H9 (cell line): ENCODE data around the gene GRXCR2. TPM values are rescaled to one million over a fixed set of nuclear protein-coding genes. Genes with fewer than 3 reads are reported as not detected.

Source experiments
- DNase-seq: peaks from one replicate; pipeline ENCODE4 v3.0.0-alpha.2; 2017
- H2AFZ ChIP-seq: one replicate; pipeline ENCODE4 v1.6.1; 2013; ENCODE audit warnings: mild to moderate bottlenecking, low read length, control low read depth, moderate library complexity
- H2AK5ac ChIP-seq: 2 replicates; pipeline ENCODE4 v1.6.1; 2013; ENCODE audit warnings: low read length, control low read depth, mixed read lengths; ENCODE audit not compliant: insufficient read length
- H2BK120ac ChIP-seq: one replicate; pipeline ENCODE4 v1.6.1; 2013; ENCODE audit warnings: low read depth, mild to moderate bottlenecking, low read length, control low read depth, inconsistent platforms; ENCODE audit not compliant: poor library complexity, severe bottlenecking
- H2BK12ac ChIP-seq: 2 replicates; pipeline ENCODE4 v1.6.1; 2013; ENCODE audit warnings: low read length, control low read depth, mixed read lengths, low read depth; ENCODE audit not compliant: insufficient read length
- H2BK15ac ChIP-seq: 2 replicates; pipeline ENCODE4 v1.6.1; 2013; ENCODE audit warnings: low read depth, low read length, control low read depth
- H2BK20ac ChIP-seq: one replicate; pipeline ENCODE4 v1.6.1; 2013; ENCODE audit warnings: low read depth, mild to moderate bottlenecking, low read length, control low read depth, inconsistent platforms; ENCODE audit not compliant: poor library complexity, severe bottlenecking
- H2BK5ac ChIP-seq: 2 replicates; pipeline ENCODE4 v1.6.1; 2013; ENCODE audit warnings: low read length, control low read depth, mixed read lengths; ENCODE audit not compliant: insufficient read length
- H3K14ac ChIP-seq: 2 replicates; pipeline ENCODE4 v1.6.1; 2013; ENCODE audit warnings: low read length, control low read depth; ENCODE audit not compliant: insufficient read depth
- H3K18ac ChIP-seq: 2 replicates; pipeline ENCODE4 v1.6.1; 2013; ENCODE audit warnings: low read depth, mild to moderate bottlenecking, mixed read lengths, low read length, control low read depth; ENCODE audit not compliant: insufficient read length
- H3K23ac ChIP-seq: 2 replicates; pipeline ENCODE4 v1.6.1; 2013; ENCODE audit warnings: low read length, control low read depth, mixed read lengths, low read depth; ENCODE audit not compliant: insufficient read length
- H3K23me2 ChIP-seq: 2 replicates; pipeline ENCODE4 v1.6.1; 2013; ENCODE audit warnings: low read depth, mild to moderate bottlenecking, mixed read lengths, low read length, control low read depth; ENCODE audit not compliant: insufficient read length, poor library complexity, severe bottlenecking
- H3K27ac ChIP-seq: 2 replicates; pipeline ENCODE4 v1.5.1; 2013; ENCODE audit warnings: low read length, control low read depth, mixed read lengths, low read depth; ENCODE audit not compliant: insufficient read length
- H3K27me3 ChIP-seq: 2 replicates; pipeline ENCODE4 v1.6.1; 2013; ENCODE audit warnings: low read length, control low read depth, inconsistent platforms; ENCODE audit not compliant: insufficient read depth
- H3K4ac ChIP-seq: 2 replicates; pipeline ENCODE4 v1.6.1; 2013; ENCODE audit warnings: low read depth, mild to moderate bottlenecking, control low read depth, inconsistent platforms, low read length, moderate library complexity
- H3K4me1 ChIP-seq: 2 replicates; pipeline ENCODE4 v1.6.1; 2013; ENCODE audit warnings: low read length, control low read depth, inconsistent platforms; ENCODE audit not compliant: insufficient read depth
- H3K4me2 ChIP-seq: 2 replicates; pipeline ENCODE4 v1.6.1; 2013; ENCODE audit warnings: low read length, control low read depth, mixed read lengths; ENCODE audit not compliant: insufficient read length, insufficient read depth
- H3K56ac ChIP-seq: 2 replicates; pipeline ENCODE4 v1.6.1; 2013; ENCODE audit warnings: low read depth, mild to moderate bottlenecking, mixed read lengths, low read length, control low read depth; ENCODE audit not compliant: insufficient read length
- H3K79me1 ChIP-seq: 2 replicates; pipeline ENCODE4 v1.6.1; 2013; ENCODE audit warnings: low read depth, mild to moderate bottlenecking, moderate library complexity, low read length, control low read depth, inconsistent platforms; ENCODE audit not compliant: insufficient read depth, poor library complexity, severe bottlenecking
- H3K79me2 ChIP-seq: 2 replicates; pipeline ENCODE4 v1.6.1; 2013; ENCODE audit warnings: low read length, control low read depth, inconsistent platforms; ENCODE audit not compliant: insufficient read depth
- H3K9ac ChIP-seq: 2 replicates; pipeline ENCODE4 v1.6.1; 2013; ENCODE audit warnings: low read length, control low read depth, mixed read lengths; ENCODE audit not compliant: insufficient read length; ENCODE audit errors: extremely low read depth
- H3K9me3 ChIP-seq: one replicate; pipeline ENCODE4 v1.6.1; 2013; ENCODE audit warnings: low read depth, low read length, inconsistent platforms; ENCODE audit not compliant: control insufficient read depth
- H3T11ph ChIP-seq: one replicate; pipeline ENCODE4 v1.6.1; 2013; ENCODE audit warnings: mild to moderate bottlenecking, low read length, control low read depth, inconsistent platforms
- H4K20me1 ChIP-seq: one replicate; pipeline ENCODE4 v1.6.1; 2013; ENCODE audit not compliant: control insufficient read depth, insufficient read length, insufficient read depth
- H4K5ac ChIP-seq: 2 replicates; pipeline ENCODE4 v1.6.1; 2013; ENCODE audit warnings: low read depth, mild to moderate bottlenecking, mixed read lengths, low read length, control low read depth; ENCODE audit not compliant: insufficient read length
- H4K8ac ChIP-seq: replicated peaks from 2 replicates; pipeline ENCODE4 v1.6.1; 2013; ENCODE audit warnings: low read length, control low read depth, mixed read lengths, low read depth; ENCODE audit not compliant: insufficient read length
- H4K91ac ChIP-seq: 2 replicates; pipeline ENCODE4 v1.6.1; 2013; ENCODE audit warnings: low read depth, mild to moderate bottlenecking, moderate library complexity, mixed read lengths, low read length, control low read depth; ENCODE audit not compliant: insufficient read length
- H3K27ac Mint-ChIP-seq, 3 experiments: 2 replicates in 2 of 3; 3 replicates in 1 of 3; pipeline ENCODE4 v1.8.0; 2020 to 2021; ENCODE audit warnings: mixed read lengths in 3 of 3, mild to moderate bottlenecking in 1 of 3, moderate library complexity in 1 of 3
- H3K27me3 Mint-ChIP-seq: 2 replicates; pipeline ENCODE4 v1.8.0; 2021; ENCODE audit warnings: low read depth, mild to moderate bottlenecking, moderate library complexity, mixed read lengths
- H3K36me3 Mint-ChIP-seq, 3 experiments: 2 replicates in 2 of 3; 3 replicates in 1 of 3; pipeline ENCODE4 v1.8.0; 2020 to 2021; ENCODE audit warnings: low read depth in 3 of 3, mixed read lengths in 3 of 3; ENCODE audit not compliant: insufficient read depth in 1 of 3
- H3K4me1 Mint-ChIP-seq, 2 experiments: 2 replicates each; pipeline ENCODE4 v1.8.0; 2020; ENCODE audit warnings: mixed read lengths in 2 of 2
- H3K4me3 Mint-ChIP-seq, 2 experiments: 2 replicates in 1 of 2; 3 replicates in 1 of 2; pipeline ENCODE4 v1.8.0; 2020 to 2021; ENCODE audit warnings: mild to moderate bottlenecking in 2 of 2, mixed read lengths in 2 of 2, moderate library complexity in 1 of 2
- H3K9me3 Mint-ChIP-seq, 2 experiments: 2 replicates in 1 of 2; 3 replicates in 1 of 2; pipeline ENCODE4 v1.8.0; 2020; ENCODE audit warnings: mild to moderate bottlenecking in 2 of 2, mixed read lengths in 2 of 2, moderate library complexity in 1 of 2
- CTCF ChIP-seq: fragments of 200-600 bp; sonication (generic); conservative IDR thresholded peaks from 3 replicates; pipeline ENCODE4 v1.8.0; 2021; ENCODE audit warnings: antibody characterized with exemption, mild to moderate bottlenecking
- WGBS: extraction: QIAGEN DNeasy Blood & Tissue Kit; methylation state at CpG from one replicate; pipeline ENCODE4 v1.1.7; 2013; ENCODE audit warnings: missing lambda C conversion rate, low lambda C conversion rate, mixed read lengths; ENCODE audit not compliant: insufficient read length; ENCODE audit errors: extremely low coverage; 5-methylcytosine and 5-hydroxymethylcytosine counted together
- total RNA-seq: library from RNA; stranded (reverse); gene quantifications from 2 replicates; pipeline ENCODE4 v1.2.1, GENCODE V29; 2021

Gene GRXCR2
- total RNA-seq, 1 experiment from 2014 or later = not detected

GRCh38 chr5:145834554-145834916, 38.3 kb downstream of the GRXCR2 start:
- H3K9me3 ChIP-seq = no peaks in the 10 kb centered on the region
- H3K4me2 ChIP-seq = peak overlapping the region; percentile 76
- no peak for DNase-seq
- no peak overlapping the region for H3K27ac ChIP-seq
- no peaks in the 10 kb centered on the region; the same call in 1 of the 2 replicates for H3K27me3 ChIP-seq
- no peak overlapping the region for H4K8ac ChIP-seq
- H3K4me1 ChIP-seq = no peaks in the 10 kb centered on the region; the same call in 1 of the 2 replicates
- Mint-ChIP-seq H3K36me3 (no peaks in the 10 kb centered on the region; a peak in 1 of 7 replicates), H3K4me3 (peak overlapping the region; percentile 66 to 78), H3K27me3 (peaks cover 20% of the 10 kb centered on the region), H3K4me1 (peaks cover 6% of the 10 kb centered on the region in 2 experiments; a peak in 3 of 4 replicates), H3K27ac (no peak overlapping the region), H3K9me3 (no peaks in the 10 kb centered on the region; a peak in 1 of 5 replicates)
- H2BK12ac ChIP-seq = no peak overlapping the region
- no peak overlapping the region for H2AFZ ChIP-seq
- H3K4ac ChIP-seq = no peak overlapping the region
- no peak overlapping the region for H3K9ac ChIP-seq
- WGBS = no CpG with 5 or more reads among the region's 10 CpGs
- H2BK5ac ChIP-seq = no peak overlapping the region
- no peak overlapping the region for H3K56ac ChIP-seq
- H3K23me2 ChIP-seq = peaks cover 4% of the 10 kb centered on the region
- no peak overlapping the region for H3K14ac ChIP-seq
- no peaks in the 10 kb centered on the region for H3K79me1 ChIP-seq
- no peaks in the 10 kb centered on the region for H4K20me1 ChIP-seq
- H3K79me2 ChIP-seq = no peaks in the 10 kb centered on the region
- H2BK15ac ChIP-seq = no peak overlapping the region
- no peak overlapping the region for H3T11ph ChIP-seq
- H3K18ac ChIP-seq = no peak overlapping the region
- H3K23ac ChIP-seq = no peak overlapping the region
- no peak for TF ChIP-seq CTCF
- no peak overlapping the region for H4K5ac ChIP-seq
- H2BK20ac ChIP-seq = no peak overlapping the region
- no peak overlapping the region for H4K91ac ChIP-seq
- no peak overlapping the region for H2AK5ac ChIP-seq
- no peak overlapping the region for H2BK120ac ChIP-seq
